GM19468 (cell line): ENCODE measurements around the gene SMIM44.
"Not testable (repeated sequence)": the region's sequence is repeated elsewhere in the genome, so short reads cannot be mapped to it uniquely, and the experiment has no call there.

Experiments
- ATAC-seq: cut with Tn5 transposase; IDR thresholded peaks from one replicate; pipeline ENCODE4 v1.9.1; 2021; ENCODE audit warnings: mild to moderate bottlenecking, moderate library complexity, moderate number of reproducible peaks; ENCODE audit not compliant: unreplicated experiment; ENCODE audit errors: extremely low read depth

Gene SMIM44

DNA sequence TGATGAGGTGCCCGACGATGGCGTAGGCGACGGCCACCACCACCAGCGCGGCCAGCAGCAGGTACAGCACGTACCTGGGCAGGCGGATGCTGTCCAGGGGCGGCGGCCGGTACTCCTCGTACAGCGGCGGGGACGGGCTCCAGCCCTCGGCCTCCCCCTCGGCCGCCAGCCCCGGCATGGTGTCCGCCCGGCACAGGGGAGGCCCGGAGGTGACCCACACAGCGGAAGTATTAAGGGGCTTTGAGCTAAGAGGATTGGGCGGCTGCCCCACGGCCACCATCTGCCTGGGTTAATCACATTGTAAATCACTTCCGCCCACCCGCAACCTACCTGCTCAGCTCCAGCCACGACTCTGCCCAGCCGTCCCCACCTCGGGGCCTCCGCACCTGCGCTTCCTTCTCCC lies at the start of gene SMIM44:
SMIM44 (minus strand) TSS at position 216 of the 403 bp plus-strand sequence; CDS start at position 178, 38 bp downstream.
- ATAC-seq, result no peak

DNA sequence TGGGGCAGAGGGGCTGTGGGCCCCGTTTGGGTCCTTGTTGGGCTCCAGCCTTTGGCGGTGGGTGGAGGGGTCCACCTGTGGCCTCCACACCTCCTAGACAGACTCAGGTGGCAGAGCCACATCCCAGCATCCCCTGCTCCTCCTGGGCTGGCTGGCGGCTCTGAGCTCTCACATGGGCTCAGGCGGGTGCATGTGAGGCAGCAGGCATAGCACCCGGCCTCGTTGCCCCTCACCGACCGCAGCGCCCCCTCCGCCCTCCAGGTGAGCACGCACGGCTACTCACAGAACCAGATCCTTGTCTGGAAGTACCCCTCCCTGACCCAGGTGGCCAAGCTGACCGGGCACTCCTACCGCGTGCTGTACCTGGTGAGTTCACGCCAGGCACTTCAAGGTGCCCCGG lies 49.8 kb upstream of the SMIM44 start:
- ATAC-seq, result no peak

DNA sequence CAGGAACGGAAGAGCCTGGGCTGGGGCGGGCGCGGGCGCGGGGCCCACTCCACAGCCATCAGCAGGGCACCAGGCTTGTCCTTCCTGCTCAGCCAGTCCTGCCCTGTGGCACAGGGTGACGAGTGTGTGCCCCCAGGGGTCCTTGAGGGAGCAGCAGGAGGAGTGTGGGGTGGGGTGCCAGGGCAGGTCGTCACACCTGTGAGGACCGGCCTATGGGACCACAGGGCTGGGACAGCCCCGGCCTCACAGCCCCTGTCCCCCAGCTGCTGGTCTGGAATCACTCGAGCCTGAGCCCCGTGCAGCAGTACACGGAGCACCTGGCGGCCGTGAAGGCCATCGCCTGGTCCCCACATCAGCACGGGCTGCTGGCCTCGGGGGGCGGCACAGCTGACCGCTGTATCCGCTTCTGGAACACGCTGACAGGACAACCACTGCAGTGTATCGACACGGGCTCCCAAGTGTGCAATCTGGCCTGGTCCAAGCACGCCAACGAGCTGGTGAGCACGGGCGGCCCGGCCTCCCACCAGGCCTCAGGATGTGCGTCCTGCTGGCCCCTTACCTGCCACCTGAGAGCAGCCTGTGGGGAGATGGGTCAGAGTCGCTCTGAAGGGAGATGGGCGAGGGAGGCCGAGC lies 49.0 kb upstream of the SMIM44 start:
- ATAC-seq, result no peak

DNA sequence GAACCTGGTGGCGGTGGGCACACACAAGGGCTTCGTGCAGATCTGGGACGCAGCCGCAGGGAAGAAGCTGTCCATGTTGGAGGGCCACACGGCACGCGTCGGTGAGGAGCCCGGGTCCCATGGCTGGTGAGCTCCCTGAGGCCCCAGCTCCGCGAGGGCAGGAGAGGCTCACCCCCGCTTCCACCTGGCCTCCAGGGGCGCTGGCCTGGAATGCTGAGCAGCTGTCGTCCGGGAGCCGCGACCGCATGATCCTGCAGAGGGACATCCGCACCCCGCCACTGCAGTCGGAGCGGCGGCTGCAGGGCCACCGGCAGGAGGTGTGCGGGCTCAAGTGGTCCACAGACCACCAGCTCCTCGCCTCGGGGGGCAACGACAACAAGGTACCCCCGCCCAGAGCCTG lies 48.5 kb upstream of the SMIM44 start:
- no peak for ATAC-seq

DNA sequence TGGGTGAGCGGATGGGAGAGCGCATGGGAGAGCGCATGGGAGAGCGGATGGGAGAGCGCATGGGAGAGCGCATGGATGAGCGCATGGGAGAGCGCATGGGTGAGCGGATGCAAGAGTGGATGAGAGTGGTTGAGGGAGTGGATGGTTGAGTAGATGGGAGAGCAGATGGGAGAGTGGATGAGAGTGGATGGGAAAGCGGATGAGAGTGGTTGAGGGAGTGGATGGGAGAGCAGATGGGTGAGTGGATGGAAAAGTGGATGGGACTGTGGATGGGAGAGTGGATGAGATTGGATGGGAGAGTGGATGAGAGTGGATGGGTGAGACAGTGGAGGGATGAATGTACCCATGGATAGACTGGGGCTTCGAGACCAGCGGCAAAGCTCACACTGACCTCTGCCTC lies 47.1 kb upstream of the SMIM44 start:
- ATAC-seq, result no peak

DNA sequence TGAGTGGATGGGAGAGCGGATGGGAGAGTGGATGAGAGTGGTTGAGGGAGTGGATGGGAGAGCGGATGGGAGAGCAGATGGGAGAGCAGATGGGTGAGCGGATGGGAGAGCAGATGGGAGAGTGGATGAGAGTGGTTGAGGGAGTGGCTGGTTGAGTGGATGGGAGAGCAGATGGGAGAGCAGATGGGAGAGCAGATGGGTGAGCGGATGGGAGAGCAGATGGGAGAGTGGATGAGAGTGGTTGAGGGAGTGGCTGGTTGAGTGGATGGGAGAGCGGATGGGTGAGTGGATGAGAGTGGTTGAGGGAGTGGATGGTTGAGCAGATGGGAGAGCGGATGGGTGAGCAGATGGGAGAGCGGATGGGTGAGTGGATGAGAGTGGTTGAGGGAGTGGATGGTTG lies 46.1 kb upstream of the SMIM44 start:
- ATAC-seq, result not testable (repeated sequence)

DNA sequence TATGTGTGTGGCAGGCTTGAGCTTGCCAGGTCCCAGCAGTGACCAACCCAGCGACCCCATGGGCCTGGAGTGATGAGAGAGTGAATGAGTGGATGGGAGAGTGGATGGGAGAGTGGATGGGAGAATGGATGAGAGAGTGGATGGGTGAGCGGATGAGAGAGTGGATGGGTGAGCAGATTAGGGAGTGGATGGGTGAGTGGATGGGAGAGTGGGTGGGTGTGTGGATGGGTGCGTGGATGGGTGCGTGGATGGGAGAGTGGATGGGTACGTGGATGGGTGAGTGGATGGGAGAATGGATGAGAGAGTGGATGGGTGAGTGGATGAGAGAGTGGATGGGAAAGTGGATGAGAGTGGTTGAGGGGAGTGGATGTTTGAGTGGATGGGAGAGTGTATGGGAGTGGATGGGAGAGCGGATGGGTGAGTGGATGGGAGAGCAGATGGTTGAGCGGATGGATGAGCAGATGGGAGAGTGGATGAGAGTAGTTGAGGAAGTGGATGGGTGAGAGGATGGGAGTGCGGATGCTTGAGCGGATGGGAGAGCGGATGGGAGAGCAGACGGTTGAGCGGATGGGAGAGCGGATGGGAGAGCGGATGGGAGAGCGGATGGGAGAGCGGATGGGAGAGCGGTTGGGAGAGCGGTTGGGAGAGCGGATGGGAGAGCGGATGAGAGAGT lies 45.4 kb upstream of the SMIM44 start:
- ATAC-seq, result no peak

DNA sequence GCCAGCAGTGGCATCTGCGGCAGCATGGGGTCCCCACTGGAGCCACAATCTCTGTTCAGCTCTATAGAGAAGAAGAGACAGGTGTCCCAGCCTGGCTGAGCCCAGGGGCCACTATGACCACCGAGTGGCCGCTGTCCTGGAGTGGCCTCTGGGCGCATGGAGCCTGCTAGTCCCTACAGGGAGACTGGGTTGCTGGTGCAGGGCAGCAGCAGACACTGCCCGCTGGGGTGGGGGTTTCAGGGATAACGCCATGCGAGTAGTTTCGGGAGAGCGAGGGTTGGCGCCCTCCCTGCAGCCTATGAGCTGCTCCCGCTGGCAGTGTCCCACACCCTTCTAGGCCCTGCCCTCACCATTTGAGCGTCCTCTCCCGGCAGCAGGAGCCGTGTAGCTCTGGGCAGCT lies 44.8 kb upstream of the SMIM44 start:
- ATAC-seq, result no peak

DNA sequence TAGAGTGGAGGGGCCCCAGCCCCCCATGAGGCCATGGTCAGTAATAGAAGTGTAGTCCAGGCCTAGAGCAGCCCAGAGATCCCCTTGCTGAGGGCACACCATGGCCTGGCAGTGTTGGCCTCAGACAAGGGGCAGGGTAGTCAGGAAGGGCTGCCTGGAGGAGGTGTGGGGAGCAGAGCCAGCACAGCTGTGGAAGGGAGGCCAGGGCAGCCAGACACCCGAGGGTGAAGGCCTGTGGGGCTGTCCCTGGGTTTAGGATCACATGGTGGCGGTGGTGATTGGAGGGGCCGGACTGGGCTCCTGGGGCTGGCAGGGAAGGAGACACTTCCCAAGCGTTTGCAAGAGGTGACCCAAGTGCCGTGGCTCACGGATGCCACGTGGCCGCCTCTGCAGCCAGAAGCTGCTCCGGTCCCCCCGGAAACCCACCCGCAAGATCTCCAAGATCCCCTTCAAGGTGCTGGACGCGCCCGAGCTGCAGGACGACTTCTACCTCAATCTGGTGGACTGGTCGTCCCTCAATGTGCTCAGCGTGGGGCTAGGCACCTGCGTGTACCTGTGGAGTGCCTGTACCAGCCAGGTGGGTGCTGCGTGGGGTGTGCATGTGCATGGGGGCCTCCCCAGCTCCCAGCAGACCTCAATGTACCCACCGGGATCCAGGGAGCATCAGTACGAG lies 44.1 kb upstream of the SMIM44 start:
- no peak for ATAC-seq

DNA sequence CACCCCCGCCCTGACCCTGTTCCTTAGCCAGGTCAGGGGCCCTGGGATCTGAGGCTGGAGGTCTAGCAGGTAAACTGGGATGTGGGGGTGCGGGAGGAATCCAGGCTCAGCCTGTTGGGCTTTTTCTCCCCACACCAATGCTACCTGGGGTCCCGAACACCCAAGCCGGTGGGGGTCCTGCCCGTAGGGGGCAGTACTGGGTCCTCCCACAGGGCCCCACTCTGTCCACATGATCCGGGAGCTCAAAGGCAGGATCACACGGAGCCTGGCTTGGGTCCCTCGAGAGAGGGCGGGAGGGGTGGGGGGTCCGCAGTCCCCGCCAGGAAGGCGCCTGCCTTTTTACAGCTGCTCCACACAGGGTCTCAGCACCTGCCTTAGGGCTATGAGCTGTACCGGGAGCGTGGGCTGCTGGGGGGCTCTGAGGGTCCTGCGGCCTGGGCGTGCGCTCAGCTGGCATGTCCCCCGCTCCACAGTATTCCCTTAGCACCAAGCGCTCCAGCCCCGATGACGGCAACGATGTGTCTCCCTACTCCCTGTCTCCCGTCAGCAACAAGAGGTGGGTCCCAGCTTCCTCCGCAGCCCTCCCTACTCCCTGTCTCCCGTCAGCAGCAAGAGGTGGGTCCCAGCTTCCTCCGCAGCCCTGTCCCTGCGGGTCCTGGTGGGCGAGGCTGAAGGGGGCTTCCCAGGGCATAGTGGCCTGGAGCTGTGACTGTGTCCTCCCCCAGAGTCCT lies 43.4 kb upstream of the SMIM44 start:
- ATAC-seq, result no peak

DNA sequence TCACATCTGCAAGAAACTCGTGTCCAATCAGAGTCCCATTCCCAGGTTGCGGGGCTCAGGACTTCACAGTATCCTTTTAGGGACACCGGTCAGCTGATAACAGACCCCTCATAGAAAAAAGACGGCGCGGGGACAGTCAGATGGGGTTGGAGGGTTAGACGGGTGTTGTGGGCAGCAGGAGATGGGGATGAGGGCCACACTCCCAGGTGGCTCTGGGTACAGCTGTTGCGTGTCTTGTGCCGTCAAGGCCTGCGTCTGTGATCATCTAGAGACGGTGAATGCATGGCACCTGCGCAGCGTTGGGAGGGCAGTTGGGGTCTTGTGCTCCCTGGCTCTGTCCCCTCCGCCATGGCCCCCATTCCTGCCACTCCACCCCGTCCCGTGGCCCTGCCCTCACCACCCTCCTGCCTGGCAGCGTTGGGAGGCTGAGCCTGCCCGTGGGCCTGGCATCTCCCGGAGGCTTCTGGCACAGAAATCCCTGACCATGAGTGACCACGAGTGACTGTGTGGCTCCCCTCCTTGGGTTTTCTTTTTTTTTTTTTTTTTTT lies 41.7 kb upstream of the SMIM44 start:
- no peak for ATAC-seq

DNA sequence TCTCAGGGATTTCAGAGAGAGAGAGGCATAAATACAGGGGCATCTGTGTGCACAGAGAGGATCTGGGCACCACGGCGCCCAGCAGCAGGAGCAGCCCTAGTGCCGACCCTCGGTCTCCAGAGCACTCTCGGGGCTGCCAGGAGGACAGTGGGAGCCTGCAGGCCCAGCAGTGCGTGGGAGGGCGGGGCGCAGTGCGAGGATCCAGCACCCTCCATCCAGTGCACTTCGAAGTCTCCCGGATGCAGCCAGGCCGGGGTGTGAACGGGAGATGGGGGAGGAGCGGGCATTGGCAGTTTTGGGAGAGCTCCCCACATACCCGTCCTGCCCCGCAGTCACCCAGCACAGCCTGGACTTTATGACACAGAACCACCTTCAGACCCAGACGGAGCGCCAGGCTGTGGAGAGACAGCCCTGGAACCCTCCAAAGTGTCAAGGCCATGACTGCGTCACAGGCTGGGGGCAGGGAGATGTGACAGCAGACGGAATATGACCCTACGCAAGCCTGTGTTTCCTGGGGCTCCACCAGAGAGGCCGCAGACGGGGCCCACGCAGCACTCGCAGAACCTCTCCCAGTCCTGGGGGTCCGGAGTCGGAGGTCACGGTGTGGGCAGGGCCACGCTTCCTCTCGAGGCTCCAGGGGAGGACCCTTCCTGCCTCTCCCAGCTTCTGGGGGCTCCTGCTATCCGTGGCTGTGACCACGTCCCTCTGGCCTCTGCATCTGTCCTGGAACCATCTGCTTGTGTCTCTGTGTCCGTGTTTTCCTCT lies 41.0 kb upstream of the SMIM44 start:
- ATAC-seq, result no peak

DNA sequence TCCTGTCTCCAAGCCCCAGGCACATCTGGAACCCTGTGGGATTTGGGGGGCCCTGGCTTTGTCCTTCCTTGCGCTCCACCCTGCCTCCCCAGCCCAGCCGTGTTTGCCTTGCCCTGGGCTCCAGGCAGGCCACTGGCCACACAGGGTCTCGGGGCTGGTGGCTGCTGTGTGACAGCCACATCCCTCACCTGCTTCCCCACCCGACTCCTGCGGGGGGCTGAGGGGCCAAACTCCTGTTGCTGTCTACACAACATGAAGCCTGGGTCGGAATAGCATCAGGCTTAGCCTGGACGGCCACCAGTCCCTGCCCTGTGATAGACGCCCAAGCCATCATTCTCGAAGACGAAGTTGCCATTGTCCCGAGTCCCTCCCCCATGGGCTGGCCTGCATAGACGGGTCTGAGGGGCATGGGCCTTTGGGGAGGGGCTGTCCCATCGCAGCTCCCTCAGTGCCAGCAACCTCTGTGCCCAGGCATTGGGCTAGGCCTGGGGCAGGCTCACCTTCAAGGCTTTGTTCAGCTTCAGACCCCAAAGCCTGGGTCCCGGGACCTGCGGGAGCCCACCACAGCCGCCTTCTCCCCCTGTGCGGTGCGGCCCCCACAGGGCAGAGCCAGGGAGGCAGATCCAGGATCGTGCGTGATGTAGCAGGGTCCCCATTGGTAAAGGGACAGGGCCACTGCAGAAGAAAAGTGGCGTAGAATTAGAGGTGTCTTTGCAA lies 40.3 kb upstream of the SMIM44 start:
- ATAC-seq, result no peak

DNA sequence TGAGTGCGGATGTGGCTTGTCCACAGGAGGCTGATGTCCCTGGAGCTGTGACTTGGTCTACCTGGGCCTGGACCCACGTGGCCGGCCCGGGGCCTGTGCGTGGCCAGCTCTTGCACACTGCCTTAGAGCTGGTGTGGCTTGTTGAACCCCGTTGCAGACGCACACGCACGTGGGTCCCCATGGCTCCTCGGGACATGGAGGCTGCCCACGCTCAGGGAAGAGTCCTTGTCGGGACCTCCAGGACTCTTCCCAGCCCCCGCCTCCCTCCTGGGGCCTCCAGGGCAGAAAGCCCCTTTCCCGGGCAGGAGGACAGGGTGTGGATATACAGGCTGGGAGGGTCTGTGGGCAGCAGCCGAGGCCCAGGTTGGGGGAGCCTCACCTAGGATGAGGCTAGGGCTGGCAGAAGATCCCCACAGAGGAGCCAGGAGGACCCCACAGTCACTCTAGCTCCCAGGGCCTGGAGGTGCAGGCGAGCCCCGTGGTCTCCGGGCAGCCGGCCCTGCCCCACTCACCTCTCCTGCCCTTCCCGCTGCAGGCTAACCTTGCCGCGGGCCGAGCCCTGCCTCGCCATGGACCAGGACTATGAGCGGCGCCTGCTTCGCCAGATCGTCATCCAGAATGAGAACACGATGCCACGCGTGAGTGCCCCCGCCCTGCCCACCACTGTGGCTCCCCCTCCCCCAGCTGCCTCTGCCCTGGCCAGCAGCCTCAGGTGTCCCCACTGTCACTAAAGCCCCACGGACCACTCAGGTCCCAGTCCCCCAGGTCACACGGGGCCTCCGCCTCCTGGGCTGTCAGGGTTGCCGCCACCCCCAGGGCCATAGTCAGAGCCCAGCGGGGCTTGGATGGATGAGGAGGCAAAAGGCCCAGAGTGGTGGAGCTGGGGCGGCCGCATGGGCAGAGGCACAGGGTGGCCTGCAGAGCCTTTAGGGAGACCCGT lies 39.5 kb upstream of the SMIM44 start:
- ATAC-seq, result no peak

DNA sequence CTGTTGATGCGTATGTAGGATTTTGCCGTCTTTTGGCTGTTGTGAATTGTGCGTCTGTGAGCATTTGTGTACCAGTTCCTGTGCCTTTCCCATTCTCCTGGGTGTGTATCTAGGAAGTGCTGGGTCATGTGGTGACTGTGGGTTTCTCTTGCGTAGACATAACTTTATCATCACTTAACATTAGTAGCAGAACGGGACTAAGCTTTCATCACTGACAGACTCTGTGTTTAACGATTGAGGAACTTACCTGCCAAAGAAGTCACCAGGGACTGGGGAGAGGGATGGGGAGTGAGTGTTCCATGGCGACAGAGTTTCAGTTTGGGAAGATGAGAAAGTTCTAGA lies 37.8 kb upstream of the SMIM44 start:
- no peak for ATAC-seq

DNA sequence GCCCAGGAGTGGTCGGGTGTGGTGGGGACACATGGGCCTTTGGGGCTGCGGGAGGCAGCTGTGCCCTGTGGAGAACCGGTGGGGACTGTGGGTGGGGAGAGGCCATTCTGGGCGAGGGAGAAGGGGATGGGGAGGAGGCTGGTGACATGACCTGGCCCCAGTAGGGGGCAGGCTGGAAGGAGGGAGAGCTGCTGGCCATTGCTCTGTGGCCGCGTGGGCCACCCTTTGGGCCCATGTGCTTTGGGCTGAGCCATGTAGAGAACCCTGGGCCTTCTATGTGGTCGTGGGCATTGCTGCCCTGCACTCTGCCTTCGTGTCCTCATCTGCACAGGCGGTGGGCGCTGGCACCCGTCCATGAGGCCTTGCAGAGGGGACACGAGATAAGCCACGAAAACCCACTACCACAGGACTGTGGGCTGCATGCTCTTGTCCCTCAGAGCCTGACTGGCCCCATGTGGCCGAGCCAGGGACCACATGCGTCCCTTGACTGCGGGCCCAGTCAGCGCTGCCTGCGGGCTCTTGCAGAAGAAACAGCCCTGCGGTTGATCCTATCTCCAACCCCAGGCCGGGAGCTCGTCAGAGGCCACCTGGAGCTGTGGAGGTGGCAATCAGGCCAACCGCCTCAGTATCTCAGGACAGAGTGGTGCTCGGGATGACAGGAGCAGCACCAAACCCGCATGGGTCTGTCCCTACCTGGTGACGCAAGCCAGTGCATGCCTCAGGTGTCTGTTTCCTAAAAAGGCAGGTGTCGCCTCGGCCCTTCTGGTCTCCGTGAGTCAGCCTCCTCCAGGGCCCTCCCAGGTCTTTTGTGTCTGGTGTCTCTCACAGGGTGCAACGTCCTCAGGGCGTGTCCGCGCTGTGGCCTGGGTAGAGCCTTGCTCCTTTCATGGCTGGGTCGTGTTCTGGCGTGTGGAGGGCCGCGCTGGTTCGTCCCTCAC lies 37.2 kb upstream of the SMIM44 start:
- no peak for ATAC-seq

DNA sequence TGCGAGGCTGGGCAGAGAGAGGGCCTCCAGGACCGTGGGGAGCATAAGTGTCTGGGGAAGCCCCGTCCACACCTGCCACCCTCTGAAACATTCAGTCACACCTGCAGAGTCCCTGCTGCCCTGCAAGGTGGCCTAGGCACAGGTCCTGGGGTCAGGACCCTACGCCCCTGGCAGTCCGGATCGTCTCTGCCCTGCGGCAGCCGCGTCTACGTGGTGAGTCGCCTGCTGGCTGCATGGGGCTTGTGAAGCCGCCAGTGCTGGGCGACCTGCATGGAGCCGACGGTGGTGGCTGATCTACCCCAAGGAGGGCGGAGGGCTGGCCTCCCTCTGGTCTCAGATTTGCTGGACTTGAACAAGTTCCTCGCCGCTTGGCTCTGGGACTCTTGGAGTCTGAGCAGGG lies 35.9 kb upstream of the SMIM44 start:
- no peak for ATAC-seq
